CD4-positive, alpha-beta T cell (primary cell): ENCODE data around the gene MACROD2. TPM values are rescaled to one million over a fixed set of nuclear protein-coding genes. Genes with fewer than 3 reads are reported as not detected.

Experiments used
- ATAC-seq: fragments of 200-7000 bp; cut with Tn5 transposase; one replicate; pipeline ENCODE4 v1.10.0; 2022; ENCODE audit warnings: mild to moderate bottlenecking; ENCODE audit not compliant: poor library complexity
- CTCF ChIA-PET: fragments of 350-600 bp; sonication (Branson Sonifier 250); formaldehyde crosslinking; loops from one replicate; lab custom pipeline; 2021; ENCODE audit warnings: antibody characterized with exemption, inconsistent platforms; lab: Charles Lee
- POLR2A ChIA-PET: fragments of 350-600 bp; sonication (Branson Sonifier 250); formaldehyde crosslinking; loops from one replicate; lab custom pipeline; 2021; ENCODE audit warnings: antibody characterized with exemption, inconsistent platforms; lab: Charles Lee
- DNase-seq, 14 experiments: peaks; one replicate each; pipeline ENCODE4 v3.0.0-alpha.2; 2013 to 2020; ENCODE audit warnings: mixed read lengths in 2 of 14
- H3K27ac ChIP-seq, 2 donors: one replicate each; pipeline versions ENCODE4 v1.5.1 to v1.7.0; 2013; ENCODE audit warnings: low read length in 2 of 2, low read depth in 1 of 2, mild to moderate bottlenecking in 1 of 2
- H3K27me3 ChIP-seq, 2 experiments: 1 replicate in 1 of 2; 2 replicates in 1 of 2; pipeline versions ENCODE4 v1.6.1 to v1.7.0; 2013; ENCODE audit warnings: low read length in 2 of 2, control low read depth in 1 of 2, mild to moderate bottlenecking in 1 of 2, moderate library complexity in 1 of 2; ENCODE audit not compliant: insufficient read depth in 2 of 2, control insufficient read depth in 1 of 2
- H3K36me3 ChIP-seq: one replicate; pipeline ENCODE4 v1.6.1; 2013; ENCODE audit warnings: low read length, control low read depth; ENCODE audit not compliant: insufficient read depth
- H3K4me1 ChIP-seq: one replicate; pipeline ENCODE4 v1.6.1; 2013; ENCODE audit warnings: low read length, control low read depth; ENCODE audit not compliant: insufficient read depth
- H3K4me3 ChIP-seq: one replicate; pipeline ENCODE4 v1.5.1; 2013; ENCODE audit warnings: mild to moderate bottlenecking, low read length, moderate library complexity
- H3K9me3 ChIP-seq, 2 experiments: 1 replicate in 1 of 2; 2 replicates in 1 of 2; pipeline versions ENCODE4 v1.6.1 to v1.7.0; 2013; ENCODE audit warnings: low read length in 2 of 2, mild to moderate bottlenecking in 2 of 2, control low read depth in 1 of 2, moderate library complexity in 1 of 2; ENCODE audit not compliant: control insufficient read depth in 1 of 2, insufficient read depth in 1 of 2
- H3K27ac Mint-ChIP-seq: one replicate; pipeline ENCODE4 v1.8.0; 2020; ENCODE audit warnings: mixed read lengths
- H3K27me3 Mint-ChIP-seq: one replicate; pipeline ENCODE4 v1.8.0; 2021; ENCODE audit warnings: mixed read lengths
- H3K36me3 Mint-ChIP-seq: one replicate; pipeline ENCODE4 v1.8.0; 2021; ENCODE audit warnings: low read depth, mixed read lengths
- H3K4me1 Mint-ChIP-seq: one replicate; pipeline ENCODE4 v1.8.0; 2021; ENCODE audit warnings: low read depth, mixed read lengths
- H3K4me3 Mint-ChIP-seq: one replicate; pipeline ENCODE4 v1.8.0; 2020; ENCODE audit warnings: mild to moderate bottlenecking, mixed read lengths
- H3K9me3 Mint-ChIP-seq: one replicate; pipeline ENCODE4 v1.8.0; 2020; ENCODE audit warnings: mixed read lengths
- CTCF ChIP-seq: fragments of 200-600 bp; IDR thresholded peaks from one replicate; pipeline ENCODE4 v1.8.0; 2022; ENCODE audit warnings: antibody characterized with exemption, mild to moderate bottlenecking
- intact Hi-C, 2 experiments: fragments of 100-400 bp; cut with DNase I in 1 of 2; cut with micrococcal nuclease in 1 of 2; formaldehyde crosslinking; loops; one replicate each; pipeline versions ENCODE4 v1.15.1 to v1.9.0; 2023 to 2025; cut with DNase I, micrococcal nuclease
- total RNA-seq, 174 experiments: library from RNA in 2 of 174; stranded (reverse) in 2 of 174; gene quantifications; one replicate each; pipeline ENCODE4 v1.2.3 and lab custom pipeline; 2021 to 2026

The MACROD2 gene
- total RNA-seq, 2 experiments from 2014 or later = not detected

- H3K27ac ChIP-seq = no peak overlapping the region
- ATAC-seq (no peak), DNase-seq (no peak)
- Mint-ChIP-seq H3K4me3 (no peak overlapping the region), H3K27ac (no peak overlapping the region), H3K27me3 (no peaks in the 10 kb centered on the region), H3K9me3 (peaks cover 4% of the 10 kb centered on the region), H3K36me3 (no peaks in the 10 kb centered on the region), H3K4me1 (no peaks in the 10 kb centered on the region)
- POLR2A ChIA-PET = no interaction called here
- no peaks in the 10 kb centered on the region for H3K27me3 ChIP-seq
- H3K9me3 ChIP-seq = peaks cover 0 to 4% of the 10 kb centered on the region in 2 experiments
- CTCF ChIA-PET = no interaction called here
- no peaks in the 10 kb centered on the region for H3K36me3 ChIP-seq
- H3K4me1 ChIP-seq = no peaks in the 10 kb centered on the region
- intact Hi-C loops = no loop called here
- H3K4me3 ChIP-seq = no peak overlapping the region
- no peak for TF ChIP-seq CTCF
Observed at GRCh38 chr20:14685183-14685582, 689.9 kb downstream of the MACROD2 start.

- no peaks in the 10 kb centered on the region for H3K36me3 Mint-ChIP-seq
- Histone ChIP-seq H3K36me3 (no peaks in the 10 kb centered on the region), H3K9me3 (peaks cover 0 to 9% of the 10 kb centered on the region in 2 experiments), H3K4me1 (no peaks in the 10 kb centered on the region), H3K27ac (no peak overlapping the region), H3K27me3 (no peaks in the 10 kb centered on the region), H3K4me3 (no peak overlapping the region)
- ATAC-seq (no peak), DNase-seq (no peak)
- H3K9me3 Mint-ChIP-seq = peaks cover 2% of the 10 kb centered on the region
- TF ChIP-seq CTCF = no peak
- H3K4me3 Mint-ChIP-seq = no peak overlapping the region
- POLR2A ChIA-PET = no interaction called here
- intact Hi-C loops = no loop called here
- H3K27ac Mint-ChIP-seq = no peak overlapping the region
- no peaks in the 10 kb centered on the region for H3K27me3 Mint-ChIP-seq
- H3K4me1 Mint-ChIP-seq = no peaks in the 10 kb centered on the region
- CTCF ChIA-PET = no interaction called here
Observed at GRCh38 chr20:14687313-14687712, 692.0 kb downstream of the MACROD2 start.

- peaks cover 2% of the 10 kb centered on the region for H3K9me3 Mint-ChIP-seq
- CTCF ChIA-PET = no interaction called here
- H3K4me1 Mint-ChIP-seq = no peaks in the 10 kb centered on the region
- no peak overlapping the region for H3K27ac ChIP-seq
- H3K4me3 Mint-ChIP-seq = no peak overlapping the region
- no peaks in the 10 kb centered on the region for H3K27me3 ChIP-seq
- no peaks in the 10 kb centered on the region for H3K36me3 Mint-ChIP-seq
- H3K9me3 ChIP-seq = peaks cover 0 to 9% of the 10 kb centered on the region in 2 experiments
- no peak for TF ChIP-seq CTCF
- no peak overlapping the region for H3K27ac Mint-ChIP-seq
- H3K36me3 ChIP-seq = no peaks in the 10 kb centered on the region
- no peaks in the 10 kb centered on the region for H3K4me1 ChIP-seq
- no peaks in the 10 kb centered on the region for H3K27me3 Mint-ChIP-seq
- intact Hi-C loops = no loop called here
- no peak for ATAC-seq
- no peak overlapping the region for H3K4me3 ChIP-seq
- POLR2A ChIA-PET = no interaction called here
- no peak for DNase-seq
Observed at GRCh38 chr20:14688005-14688404, 692.7 kb downstream of the MACROD2 start.
